LoVo (cell line): ENCODE measurements around the gene MUC6.

ENCODE experiments used
- DNase-seq: peaks from one replicate; pipeline ENCODE4 v3.0.0-alpha.2; 2016; ENCODE audit warnings: low spot score

The MUC6 gene

GRCh38 chr11:1036303-1036923 lies at the start of gene MUC6:
Gene MUC6, minus strand, starts transcription at chr11:1036718. Its CDS starts 63 bp downstream, at chr11:1036655.
- DNase-seq, result no peak

GRCh38 chr11:1085440-1086170 lies 49.1 kb upstream of the MUC6 start:
- DNase-seq, result no peak

- no peak for DNase-seq
Measured at GRCh38 chr11:1084561-1085439, 48.3 kb upstream of the MUC6 start.

GRCh38 chr11:1083621-1084551 lies 47.4 kb upstream of the MUC6 start:
- no peak for DNase-seq

- DNase-seq, result no peak
Measured at GRCh38 chr11:1082728-1083620, 46.5 kb upstream of the MUC6 start.

- DNase-seq, result no peak
Measured at GRCh38 chr11:1082346-1082727, 45.8 kb upstream of the MUC6 start.

GRCh38 chr11:1081601-1082311 lies 45.2 kb upstream of the MUC6 start:
- no peak for DNase-seq

GRCh38 chr11:1078191-1078601 lies 41.7 kb upstream of the MUC6 start:
- DNase-seq, result no peak

- DNase-seq, result no peak
Measured at GRCh38 chr11:1077417-1078119, 41.0 kb upstream of the MUC6 start.

- DNase-seq, result no peak
Measured at GRCh38 chr11:1077033-1077416, 40.5 kb upstream of the MUC6 start.

- no peak for DNase-seq
Measured at GRCh38 chr11:1076061-1076665, 39.6 kb upstream of the MUC6 start.

GRCh38 chr11:1075341-1075911 lies 38.9 kb upstream of the MUC6 start:
- no peak for DNase-seq

- no peak for DNase-seq
Measured at GRCh38 chr11:1074244-1075221, 38.0 kb upstream of the MUC6 start, which contains the start of gene MUC2. Gene MUC2, plus strand, starts transcription at chr11:1074874.

GRCh38 chr11:1073851-1074243 lies 37.3 kb upstream of the MUC6 start:
- DNase-seq, result no peak

- DNase-seq, result peak; percentile 88
Measured at GRCh38 chr11:1073261-1073724, 36.8 kb upstream of the MUC6 start.

- DNase-seq, result no peak
Measured at GRCh38 chr11:1072821-1073231, 36.3 kb upstream of the MUC6 start.
